ENCODE results near the gene GJA3.

The GJA3 gene

DNA sequence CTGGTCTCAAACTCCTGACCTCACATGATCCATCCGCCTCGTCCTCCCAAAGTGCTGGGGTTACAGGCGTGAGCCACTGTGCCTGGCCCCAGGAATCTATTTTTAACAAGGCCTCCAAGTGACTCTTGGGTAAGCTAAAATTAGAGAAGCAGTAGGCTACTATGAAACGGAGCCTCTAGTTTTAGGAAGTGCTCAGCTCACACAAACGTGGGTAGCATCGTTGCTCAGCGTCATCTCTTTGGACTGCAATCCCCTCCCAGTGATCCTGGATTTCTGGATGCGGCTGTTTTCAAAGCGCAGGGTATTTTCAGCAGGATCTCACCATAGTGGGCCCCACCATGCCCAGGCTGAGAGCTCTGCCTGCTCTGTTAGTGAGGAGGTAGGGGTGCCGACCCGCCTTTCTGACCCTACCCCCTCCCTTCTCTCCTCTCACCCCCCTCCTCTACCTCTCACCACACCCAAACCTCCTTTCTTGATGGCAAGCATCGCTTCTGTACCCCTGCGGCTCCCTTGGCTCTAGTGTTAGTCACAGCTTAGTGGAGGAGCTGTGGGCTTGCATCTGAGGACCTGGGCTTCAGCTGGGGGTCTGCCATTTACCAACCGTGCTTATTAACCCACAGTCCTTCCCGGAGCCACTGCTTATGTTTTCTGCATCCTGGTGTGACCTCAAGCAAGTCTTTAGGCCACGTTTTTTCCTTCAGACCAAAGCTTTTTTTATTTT, 34.2 kb downstream of the GJA3 start:
- in situ Hi-C loops (cut with MboI; ENCODE audit: low pct_unique_long_range_greater_than_20kb, low sequenced_read_pairs, unreplicated experiment): no loop called here
- DNase-seq (ENCODE audit: low spot score): no peak
- TF ChIP-seq CTCF (IDR thresholded peaks at IDR 0.05; ENCODE audit: extremely low read depth, insufficient read depth, missing control alignments): no peak

DNA sequence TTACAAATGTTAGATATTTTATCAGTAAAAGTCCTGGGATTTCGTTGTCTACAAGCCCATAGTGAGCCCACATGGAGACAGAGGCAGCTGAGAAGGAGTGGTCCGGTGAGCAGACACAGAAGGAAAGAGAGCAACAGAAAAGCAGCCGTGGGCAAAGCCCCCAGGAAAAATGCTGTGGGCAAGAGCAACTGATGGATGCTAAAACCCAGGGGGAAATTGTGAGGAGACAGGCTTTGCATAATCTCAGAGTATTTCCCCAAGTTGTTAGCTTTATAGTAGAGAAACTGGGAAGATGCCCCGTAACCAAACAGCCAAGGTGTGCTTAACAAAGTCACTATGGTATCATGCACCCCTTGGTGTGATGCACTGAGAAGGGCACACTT, 35.1 kb downstream of the GJA3 start:
- TF ChIP-seq CTCF (IDR thresholded peaks at IDR 0.05; ENCODE audit: extremely low read depth, insufficient read depth, missing control alignments): no peak
- DNase-seq (ENCODE audit: low spot score): no peak
- in situ Hi-C loops (cut with MboI; ENCODE audit: low pct_unique_long_range_greater_than_20kb, low sequenced_read_pairs, unreplicated experiment): no loop called here

DNA sequence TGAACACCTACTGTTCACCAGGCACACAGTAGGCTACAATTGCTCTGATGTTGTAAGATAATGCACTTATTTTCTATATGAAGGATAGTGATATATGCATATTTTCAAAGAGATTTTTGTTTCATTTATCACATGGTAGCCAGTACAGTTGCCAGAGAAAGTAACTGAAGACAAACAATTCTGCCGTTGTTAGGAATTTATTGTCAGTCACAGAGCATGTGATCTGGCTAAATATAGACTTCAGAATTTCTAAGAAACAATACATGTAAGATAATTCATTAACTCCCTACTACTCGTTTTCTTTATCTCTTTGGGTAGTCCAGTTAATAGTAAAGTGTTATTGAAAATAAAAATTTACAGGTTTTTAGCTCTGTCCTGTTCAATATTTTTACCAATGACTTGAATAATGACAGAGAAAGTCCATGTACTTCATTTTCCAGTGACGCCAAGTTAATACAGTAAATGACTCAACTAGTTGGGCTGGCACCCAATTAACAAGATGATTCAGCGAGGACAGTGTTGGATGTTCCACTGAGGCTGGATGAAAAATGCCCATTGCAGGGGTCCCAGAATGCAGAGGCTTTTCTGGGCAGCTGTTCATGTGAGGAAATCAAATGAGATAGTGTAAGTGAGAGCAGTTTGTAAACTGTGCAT, 35.6 kb downstream of the GJA3 start:
- in situ Hi-C loops (cut with MboI; ENCODE audit: low pct_unique_long_range_greater_than_20kb, low sequenced_read_pairs, unreplicated experiment): no loop called here
- no peak for DNase-seq (ENCODE audit: low spot score)

GRCh38 chr13:20124303-20124702, 36.5 kb downstream of the GJA3 start:
- no peak for TF ChIP-seq CTCF (IDR thresholded peaks at IDR 0.05; ENCODE audit: extremely low read depth, insufficient read depth, missing control alignments)
- DNase-seq (ENCODE audit: low spot score): no peak
- in situ Hi-C loops (cut with MboI; ENCODE audit: low pct_unique_long_range_greater_than_20kb, low sequenced_read_pairs, unreplicated experiment): no loop called here

More for the DNA sequence above, 35.6 kb downstream of the GJA3 start:
- no peak for TF ChIP-seq CTCF (IDR thresholded peaks at IDR 0.05; ENCODE audit: extremely low read depth, insufficient read depth, missing control alignments)

- no peak for TF ChIP-seq CTCF (IDR thresholded peaks at IDR 0.05; ENCODE audit: extremely low read depth, insufficient read depth, missing control alignments)
- in situ Hi-C loops (cut with MboI; ENCODE audit: low pct_unique_long_range_greater_than_20kb, low sequenced_read_pairs, unreplicated experiment): no loop called here
- no peak for DNase-seq (ENCODE audit: low spot score)
These were observed 39.7 kb downstream of the GJA3 start for GRCh38 chr13:20121159-20121525.

- DNase-seq (ENCODE audit: low spot score): no peak
- in situ Hi-C loops (cut with MboI; ENCODE audit: low pct_unique_long_range_greater_than_20kb, low sequenced_read_pairs, unreplicated experiment): no loop called here
- no peak for TF ChIP-seq CTCF (IDR thresholded peaks at IDR 0.05; ENCODE audit: extremely low read depth, insufficient read depth, missing control alignments)
These were observed 40.9 kb downstream of the GJA3 start for GRCh38 chr13:20119960-20120359.
